HepG2 (cell line): Measurements from ENCODE around the gene GTF2H4. TPM values are rescaled to one million over a fixed set of nuclear protein-coding genes. Genes with fewer than 3 reads are reported as not detected.
A peak's percentile ranks its signal among the peaks of the same experiment; 100 is the strongest.

Experiments
- CBFB ChIP-seq: sonication (generic); formaldehyde crosslinking; IDR thresholded peaks from 2 replicates; pipeline ENCODE4 v1.4.0; 2020; ENCODE audit warnings: missing genetic modification reagents
- CREM ChIP-seq, 2 experiments: sonication (generic) in 1 of 2; formaldehyde crosslinking in 1 of 2; IDR thresholded peaks; 2 replicates each; pipeline versions ENCODE4 v1.4.0 to v1.6.1; 2016 to 2020; ENCODE audit warnings: antibody characterized with exemption in 1 of 2, mild to moderate bottlenecking in 1 of 2, missing genetic modification reagents in 1 of 2
- FOXA1 ChIP-seq, 2 experiments: fragments of 450-650 bp in 1 of 2; sonication (generic) in 1 of 2; formaldehyde crosslinking in 1 of 2; IDR thresholded peaks; 2 replicates each; pipeline versions ENCODE4 v1.4.0 to v1.6.1; 2016 to 2020; ENCODE audit warnings: missing genetic modification reagents in 1 of 2
- FOXK2 ChIP-seq: fragments of 450-650 bp; IDR thresholded peaks from 2 replicates; pipeline ENCODE4 v1.6.1; 2016
- GTF3A ChIP-seq: sonication (generic); formaldehyde crosslinking; conservative IDR thresholded peaks from 2 replicates; pipeline ENCODE4 v1.4.0; 2020; ENCODE audit warnings: mild to moderate bottlenecking, missing genetic modification reagents
- HNF4G ChIP-seq, 2 experiments: sonication (generic) in 1 of 2; formaldehyde crosslinking in 1 of 2; IDR thresholded peaks; 2 replicates each; pipeline versions ENCODE4 v1.4.0 to v1.6.1; 2011 to 2020; ENCODE audit warnings: borderline replicate concordance in 2 of 2, low read depth in 2 of 2, mild to moderate bottlenecking in 2 of 2, low read length in 1 of 2, missing genetic modification reagents in 1 of 2, moderate library complexity in 1 of 2
- MBD4 ChIP-seq: IDR thresholded peaks from 2 replicates; pipeline ENCODE4 v1.6.1; 2012; ENCODE audit warnings: low read length, inconsistent platforms, borderline replicate concordance
- MTA3 ChIP-seq: sonication (generic); formaldehyde crosslinking; IDR thresholded peaks from 2 replicates; pipeline ENCODE4 v1.4.0; 2020; ENCODE audit warnings: missing genetic modification reagents
- U2AF1 ChIP-seq: fragments of 200-400 bp; formaldehyde crosslinking; optimal IDR thresholded peaks from 2 replicates; pipeline ENCODE3; 2017; ENCODE audit warnings: mild to moderate bottlenecking, low read depth, low read length
- ZFP41 ChIP-seq: sonication (generic); formaldehyde crosslinking; IDR thresholded peaks from 2 replicates; pipeline ENCODE4 v1.4.0; 2020; ENCODE audit warnings: mild to moderate bottlenecking, missing genetic modification reagents, borderline replicate concordance
- ZNF12 ChIP-seq: sonication (generic); formaldehyde crosslinking; IDR thresholded peaks from 2 replicates; pipeline ENCODE4 v1.5.0; 2020; ENCODE audit warnings: missing genetic modification reagents
- ZNF343 ChIP-seq: sonication (generic); formaldehyde crosslinking; IDR thresholded peaks from 2 replicates; pipeline ENCODE4 v1.4.0; 2020; ENCODE audit warnings: mild to moderate bottlenecking, missing genetic modification reagents
- ZNF546 ChIP-seq: sonication (generic); formaldehyde crosslinking; conservative IDR thresholded peaks from 2 replicates; pipeline ENCODE4 v1.8.1; 2023; ENCODE audit warnings: mild to moderate bottlenecking, missing genetic modification reagents
- ZNF556 ChIP-seq: sonication (generic); formaldehyde crosslinking; IDR thresholded peaks from 2 replicates; pipeline ENCODE4 v1.4.0; 2020; ENCODE audit warnings: mild to moderate bottlenecking, missing genetic modification reagents, borderline replicate concordance
- ZNF788 ChIP-seq: sonication (generic); formaldehyde crosslinking; IDR thresholded peaks from 2 replicates; pipeline ENCODE4 v1.5.0; 2020; ENCODE audit warnings: mild to moderate bottlenecking, missing genetic modification reagents, borderline replicate concordance
- polyA plus RNA-seq, 8 experiments: library from polyadenylated mRNA; depleted of rRNA in 3 of 8; stranded (reverse) in 7 of 8; unstranded in 1 of 8; fragments of >200 nt; fragmentation: Illumina TruSeq in 4 of 8; extraction: Trizol in 4 of 8; gene quantifications; 2 replicates each; pipeline versions ENCODE4 v1.2.1 to v1.2.3, GENCODE V29; 2011 to 2016; ENCODE audit warnings: low read depth in 4 of 8, missing spikeins in 1 of 8, mixed read lengths in 1 of 8; ENCODE audit not compliant: insufficient read depth in 1 of 8
- total RNA-seq, 5 experiments: library from RNA; depleted of rRNA; stranded (reverse); fragments of >200 nt; fragmentation: Illumina TruSeq; extraction: Trizol; gene quantifications; 2 replicates each; pipeline ENCODE4 v1.2.3, GENCODE V29; 2016; ENCODE audit warnings: low read depth in 1 of 5
- TF ChIP-seq, protein P1 (sequence below): sonication (generic); formaldehyde crosslinking; conservative IDR thresholded peaks from 2 replicates; pipeline ENCODE4 v1.4.0; 2020; ENCODE audit warnings: missing genetic modification reagents
- TF ChIP-seq, protein P2 (sequence below): sonication (generic); formaldehyde crosslinking; IDR thresholded peaks from 2 replicates; pipeline ENCODE4 v1.4.0; 2020; ENCODE audit warnings: missing genetic modification reagents, borderline replicate concordance
- TF ChIP-seq, protein P3 (sequence below): sonication (generic); formaldehyde crosslinking; IDR thresholded peaks from 2 replicates; pipeline ENCODE4 v1.4.0; 2020; ENCODE audit warnings: mild to moderate bottlenecking, missing genetic modification reagents

GTF2H4 gene
- total and polyA plus RNA-seq, 2 of the 13 experiments (the other 11 are each of a cell fraction or from before 2014, with no cell fraction given) = 15.9 to 49.3 TPM

DNA sequence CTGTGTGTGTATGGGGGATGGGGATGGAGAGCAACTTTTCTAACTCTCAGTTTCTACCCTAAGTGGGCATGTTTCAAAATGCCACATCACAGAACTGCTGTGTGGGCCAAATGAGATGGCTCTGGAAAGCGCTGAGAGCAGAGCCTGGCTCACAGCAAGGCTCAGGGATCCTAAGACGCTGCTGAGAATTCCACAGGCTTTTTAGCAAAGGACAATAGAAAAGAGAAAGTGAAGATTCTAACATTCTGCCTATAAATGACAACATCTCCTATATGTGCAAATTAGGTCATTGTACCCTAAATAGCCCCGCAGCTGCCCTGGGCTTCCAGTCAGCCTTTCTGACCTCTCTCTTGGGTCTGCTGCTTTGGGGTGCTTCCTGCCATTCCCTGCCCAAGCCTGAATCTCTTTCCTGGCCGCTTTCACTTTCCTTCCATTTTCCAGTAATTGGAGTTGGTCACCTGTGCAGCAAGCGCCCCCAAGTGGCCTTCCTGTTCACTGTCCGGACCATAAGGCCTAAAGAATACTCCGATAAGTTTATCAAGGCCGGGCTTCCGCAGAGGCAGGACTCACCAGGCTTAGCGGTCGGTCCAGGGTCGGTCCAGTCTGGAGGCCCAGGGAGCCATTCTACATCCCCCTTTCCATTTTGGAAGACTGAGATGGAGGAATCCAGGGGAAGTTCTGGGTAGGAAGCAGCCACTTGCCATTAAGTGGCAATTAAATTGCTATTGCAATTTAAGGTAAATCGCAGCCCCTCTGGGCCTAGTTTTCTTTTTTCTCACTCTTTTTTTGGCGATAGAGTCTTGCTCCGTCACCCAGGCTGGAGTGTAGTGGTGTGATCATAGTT, 30.4 kb upstream of the GTF2H4 start (continued):
- TF ChIP-seq, protein P1, sequence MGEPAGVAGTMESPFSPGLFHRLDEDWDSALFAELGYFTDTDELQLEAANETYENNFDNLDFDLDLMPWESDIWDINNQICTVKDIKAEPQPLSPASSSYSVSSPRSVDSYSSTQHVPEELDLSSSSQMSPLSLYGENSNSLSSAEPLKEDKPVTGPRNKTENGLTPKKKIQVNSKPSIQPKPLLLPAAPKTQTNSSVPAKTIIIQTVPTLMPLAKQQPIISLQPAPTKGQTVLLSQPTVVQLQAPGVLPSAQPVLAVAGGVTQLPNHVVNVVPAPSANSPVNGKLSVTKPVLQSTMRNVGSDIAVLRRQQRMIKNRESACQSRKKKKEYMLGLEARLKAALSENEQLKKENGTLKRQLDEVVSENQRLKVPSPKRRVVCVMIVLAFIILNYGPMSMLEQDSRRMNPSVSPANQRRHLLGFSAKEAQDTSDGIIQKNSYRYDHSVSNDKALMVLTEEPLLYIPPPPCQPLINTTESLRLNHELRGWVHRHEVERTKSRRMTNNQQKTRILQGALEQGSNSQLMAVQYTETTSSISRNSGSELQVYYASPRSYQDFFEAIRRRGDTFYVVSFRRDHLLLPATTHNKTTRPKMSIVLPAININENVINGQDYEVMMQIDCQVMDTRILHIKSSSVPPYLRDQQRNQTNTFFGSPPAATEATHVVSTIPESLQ (CRISPR knock-in tag) = no peak
- TF ChIP-seq, protein P2, sequence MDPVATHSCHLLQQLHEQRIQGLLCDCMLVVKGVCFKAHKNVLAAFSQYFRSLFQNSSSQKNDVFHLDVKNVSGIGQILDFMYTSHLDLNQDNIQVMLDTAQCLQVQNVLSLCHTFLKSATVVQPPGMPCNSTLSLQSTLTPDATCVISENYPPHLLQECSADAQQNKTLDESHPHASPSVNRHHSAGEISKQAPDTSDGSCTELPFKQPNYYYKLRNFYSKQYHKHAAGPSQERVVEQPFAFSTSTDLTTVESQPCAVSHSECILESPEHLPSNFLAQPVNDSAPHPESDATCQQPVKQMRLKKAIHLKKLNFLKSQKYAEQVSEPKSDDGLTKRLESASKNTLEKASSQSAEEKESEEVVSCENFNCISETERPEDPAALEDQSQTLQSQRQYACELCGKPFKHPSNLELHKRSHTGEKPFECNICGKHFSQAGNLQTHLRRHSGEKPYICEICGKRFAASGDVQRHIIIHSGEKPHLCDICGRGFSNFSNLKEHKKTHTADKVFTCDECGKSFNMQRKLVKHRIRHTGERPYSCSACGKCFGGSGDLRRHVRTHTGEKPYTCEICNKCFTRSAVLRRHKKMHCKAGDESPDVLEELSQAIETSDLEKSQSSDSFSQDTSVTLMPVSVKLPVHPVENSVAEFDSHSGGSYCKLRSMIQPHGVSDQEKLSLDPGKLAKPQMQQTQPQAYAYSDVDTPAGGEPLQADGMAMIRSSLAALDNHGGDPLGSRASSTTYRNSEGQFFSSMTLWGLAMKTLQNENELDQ (CRISPR knock-in tag) = no peak
- TF ChIP-seq U2AF1 (no peak), CBFB (CRISPR knock-in tag) (peak; percentile 51; the same call in 1 of the 2 replicates), GTF3A (CRISPR knock-in tag) (no peak), ZNF556 (CRISPR knock-in tag) (peak; percentile 68; the same call in 1 of the 2 replicates), ZNF546 (no peak), ZNF788 (peak; percentile 80; the same call in 1 of the 2 replicates), ZNF343 (CRISPR knock-in tag) (no peak), CREM (IDR thresholded peaks at IDR 0.05) (no peak), CREM (CRISPR knock-in tag; IDR thresholded peaks at IDR 0.05) (no peak), FOXK2 (no peak), ZNF12 (peak; percentile 55; the same call in 1 of the 2 replicates), FOXA1 (IDR thresholded peaks at IDR 0.05) (no peak), FOXA1 (CRISPR knock-in tag; IDR thresholded peaks at IDR 0.05) (no peak), MTA3 (CRISPR knock-in tag) (no peak), MBD4 (no peak), HNF4G (IDR thresholded peaks at IDR 0.05; ENCODE audit: borderline replicate concordance, low read depth, low read length) (no peak), HNF4G (CRISPR knock-in tag; IDR thresholded peaks at IDR 0.05; ENCODE audit: borderline replicate concordance, low read depth) (no peak), ZFP41 (no peak)
- TF ChIP-seq, protein P3, sequence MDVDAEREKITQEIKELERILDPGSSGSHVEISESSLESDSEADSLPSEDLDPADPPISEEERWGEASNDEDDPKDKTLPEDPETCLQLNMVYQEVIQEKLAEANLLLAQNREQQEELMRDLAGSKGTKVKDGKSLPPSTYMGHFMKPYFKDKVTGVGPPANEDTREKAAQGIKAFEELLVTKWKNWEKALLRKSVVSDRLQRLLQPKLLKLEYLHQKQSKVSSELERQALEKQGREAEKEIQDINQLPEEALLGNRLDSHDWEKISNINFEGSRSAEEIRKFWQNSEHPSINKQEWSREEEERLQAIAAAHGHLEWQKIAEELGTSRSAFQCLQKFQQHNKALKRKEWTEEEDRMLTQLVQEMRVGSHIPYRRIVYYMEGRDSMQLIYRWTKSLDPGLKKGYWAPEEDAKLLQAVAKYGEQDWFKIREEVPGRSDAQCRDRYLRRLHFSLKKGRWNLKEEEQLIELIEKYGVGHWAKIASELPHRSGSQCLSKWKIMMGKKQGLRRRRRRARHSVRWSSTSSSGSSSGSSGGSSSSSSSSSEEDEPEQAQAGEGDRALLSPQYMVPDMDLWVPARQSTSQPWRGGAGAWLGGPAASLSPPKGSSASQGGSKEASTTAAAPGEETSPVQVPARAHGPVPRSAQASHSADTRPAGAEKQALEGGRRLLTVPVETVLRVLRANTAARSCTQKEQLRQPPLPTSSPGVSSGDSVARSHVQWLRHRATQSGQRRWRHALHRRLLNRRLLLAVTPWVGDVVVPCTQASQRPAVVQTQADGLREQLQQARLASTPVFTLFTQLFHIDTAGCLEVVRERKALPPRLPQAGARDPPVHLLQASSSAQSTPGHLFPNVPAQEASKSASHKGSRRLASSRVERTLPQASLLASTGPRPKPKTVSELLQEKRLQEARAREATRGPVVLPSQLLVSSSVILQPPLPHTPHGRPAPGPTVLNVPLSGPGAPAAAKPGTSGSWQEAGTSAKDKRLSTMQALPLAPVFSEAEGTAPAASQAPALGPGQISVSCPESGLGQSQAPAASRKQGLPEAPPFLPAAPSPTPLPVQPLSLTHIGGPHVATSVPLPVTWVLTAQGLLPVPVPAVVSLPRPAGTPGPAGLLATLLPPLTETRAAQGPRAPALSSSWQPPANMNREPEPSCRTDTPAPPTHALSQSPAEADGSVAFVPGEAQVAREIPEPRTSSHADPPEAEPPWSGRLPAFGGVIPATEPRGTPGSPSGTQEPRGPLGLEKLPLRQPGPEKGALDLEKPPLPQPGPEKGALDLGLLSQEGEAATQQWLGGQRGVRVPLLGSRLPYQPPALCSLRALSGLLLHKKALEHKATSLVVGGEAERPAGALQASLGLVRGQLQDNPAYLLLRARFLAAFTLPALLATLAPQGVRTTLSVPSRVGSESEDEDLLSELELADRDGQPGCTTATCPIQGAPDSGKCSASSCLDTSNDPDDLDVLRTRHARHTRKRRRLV = no peak
